GM21737 (cell line): Measurements from ENCODE around the gene ARV1.

Experiments used
- ATAC-seq: cut with Tn5 transposase; IDR thresholded peaks from one replicate; pipeline ENCODE4 v1.9.1; 2021; ENCODE audit warnings: mild to moderate bottlenecking, moderate library complexity; ENCODE audit not compliant: unreplicated experiment

ARV1 gene

GRCh38 chr1:230978491-230979388 lies at the start of gene ARV1, which contains the start of gene TTC13:
Gene ARV1, plus strand, starts transcription at chr1:230979094. Its CDS starts 12 bp downstream, at chr1:230979106.
Gene TTC13, minus strand, starts transcription at chr1:230978861. Its CDS starts 31 bp downstream, at chr1:230978830.
- peak; percentile 91 for ATAC-seq

- ATAC-seq: no peak
Observed at GRCh38 chr1:230930986-230931385, 47.9 kb upstream of the ARV1 start.

- ATAC-seq: no peak
Observed at GRCh38 chr1:230935852-230936251, 43.0 kb upstream of the ARV1 start.

- ATAC-seq: no peak
Observed at GRCh38 chr1:230936475-230936874, 42.4 kb upstream of the ARV1 start.

- ATAC-seq: no peak
Observed at GRCh38 chr1:230937371-230937770, 41.5 kb upstream of the ARV1 start.

- ATAC-seq: no peak
Observed at GRCh38 chr1:230938924-230939368, 39.9 kb upstream of the ARV1 start.

GRCh38 chr1:230939806-230940489 lies 38.9 kb upstream of the ARV1 start:
- no peak for ATAC-seq

- no peak for ATAC-seq
Observed at GRCh38 chr1:230940848-230941247, 38.0 kb upstream of the ARV1 start.

- ATAC-seq: no peak
Observed at GRCh38 chr1:230943048-230943593, 35.8 kb upstream of the ARV1 start.

- no peak for ATAC-seq
Observed at GRCh38 chr1:230948301-230948700, 30.6 kb upstream of the ARV1 start.

- no peak for ATAC-seq
Observed at GRCh38 chr1:230948903-230949302, 30.0 kb upstream of the ARV1 start.

- no peak for ATAC-seq
Observed at GRCh38 chr1:230950404-230950803, 28.5 kb upstream of the ARV1 start.

- ATAC-seq: peak; percentile 73
Observed at GRCh38 chr1:230957580-230957989, 21.3 kb upstream of the ARV1 start.

GRCh38 chr1:230958370-230958769 lies 20.5 kb upstream of the ARV1 start:
- ATAC-seq: no peak

GRCh38 chr1:230964896-230965295 lies 14.0 kb upstream of the ARV1 start:
- ATAC-seq: no peak

- no peak for ATAC-seq
Observed at GRCh38 chr1:230965535-230965934, 13.4 kb upstream of the ARV1 start.

GRCh38 chr1:230966358-230966873 lies 12.5 kb upstream of the ARV1 start:
- no peak for ATAC-seq

GRCh38 chr1:230970432-230970831 lies 8.5 kb upstream of the ARV1 start:
- ATAC-seq: no peak

- no peak for ATAC-seq
Observed at GRCh38 chr1:230971771-230972170, 7.1 kb upstream of the ARV1 start.

- ATAC-seq: peak; percentile 71
Observed at GRCh38 chr1:230972855-230973271, 6.0 kb upstream of the ARV1 start.

- no peak for ATAC-seq
Observed at GRCh38 chr1:230975636-230976035, 3.3 kb upstream of the ARV1 start.
